GM19452 (cell line): ENCODE results near the gene CACNA1G.

Experiments
- ATAC-seq: cut with Tn5 transposase; IDR thresholded peaks from one replicate; pipeline ENCODE4 v1.9.1; 2021; ENCODE audit not compliant: unreplicated experiment

The CACNA1G gene

DNA sequence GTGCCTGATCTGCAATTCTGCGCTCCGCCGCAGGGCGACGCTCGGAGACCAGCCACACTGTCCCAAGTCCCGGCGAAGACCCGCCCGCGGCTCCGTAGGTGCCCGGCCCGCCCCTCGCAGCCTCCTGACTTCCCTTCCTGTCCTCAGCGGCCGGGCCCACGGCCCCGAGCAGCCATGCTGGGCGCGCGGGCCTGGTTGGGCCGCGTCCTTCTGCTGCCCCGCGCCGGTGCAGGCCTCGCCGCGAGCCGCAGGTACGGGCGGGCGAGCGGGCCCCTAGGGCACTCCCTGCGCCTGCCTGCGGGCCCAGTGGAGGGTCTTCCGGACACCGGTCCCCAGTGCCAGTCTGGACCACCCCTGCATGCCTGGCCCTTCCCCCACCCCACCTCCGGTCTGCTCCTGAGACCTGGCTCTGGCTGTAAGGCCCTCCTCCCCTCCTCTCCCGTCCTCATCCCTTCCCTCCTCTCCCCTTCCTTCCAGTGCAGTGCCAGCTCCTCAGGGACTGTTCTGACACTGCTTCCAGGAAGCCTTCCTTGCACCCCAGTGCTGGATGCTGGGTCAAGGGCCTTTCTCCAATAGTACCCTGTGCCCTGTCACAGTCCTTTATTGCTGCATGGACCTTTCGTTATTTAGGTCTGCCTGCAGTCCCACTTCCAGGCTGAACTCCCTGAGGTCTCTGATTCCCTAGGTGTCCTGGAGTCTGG, 13.3 kb upstream of the CACNA1G start, which contains the start of gene SPATA20:
Gene SPATA20, plus strand, starts transcription at position 140 of the 701 bp plus-strand sequence. Its CDS starts 35 bp downstream, at position 175.
- ATAC-seq = peak; percentile 72

DNA sequence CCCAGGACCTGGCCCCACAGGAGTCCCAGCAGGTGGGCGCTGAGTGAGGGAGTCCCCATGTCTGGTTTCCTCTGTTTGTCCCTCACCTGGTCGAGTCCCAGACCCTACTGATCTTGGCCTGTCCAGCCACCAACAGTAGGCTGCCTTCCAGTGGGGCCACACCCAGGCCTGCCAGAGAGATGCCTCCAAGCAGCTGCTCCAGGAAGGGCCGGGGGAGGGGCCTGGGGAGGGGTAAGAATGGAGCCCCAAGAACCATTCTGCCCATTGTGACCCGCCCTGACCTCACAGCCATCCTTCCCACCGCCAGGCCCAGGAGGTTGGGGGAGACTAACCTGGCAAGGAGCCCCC, 12.8 kb upstream of the CACNA1G start:
- no peak for ATAC-seq

- ATAC-seq = no peak
Measured at GRCh38 chr17:50548831-50549230, 11.7 kb upstream of the CACNA1G start.

DNA sequence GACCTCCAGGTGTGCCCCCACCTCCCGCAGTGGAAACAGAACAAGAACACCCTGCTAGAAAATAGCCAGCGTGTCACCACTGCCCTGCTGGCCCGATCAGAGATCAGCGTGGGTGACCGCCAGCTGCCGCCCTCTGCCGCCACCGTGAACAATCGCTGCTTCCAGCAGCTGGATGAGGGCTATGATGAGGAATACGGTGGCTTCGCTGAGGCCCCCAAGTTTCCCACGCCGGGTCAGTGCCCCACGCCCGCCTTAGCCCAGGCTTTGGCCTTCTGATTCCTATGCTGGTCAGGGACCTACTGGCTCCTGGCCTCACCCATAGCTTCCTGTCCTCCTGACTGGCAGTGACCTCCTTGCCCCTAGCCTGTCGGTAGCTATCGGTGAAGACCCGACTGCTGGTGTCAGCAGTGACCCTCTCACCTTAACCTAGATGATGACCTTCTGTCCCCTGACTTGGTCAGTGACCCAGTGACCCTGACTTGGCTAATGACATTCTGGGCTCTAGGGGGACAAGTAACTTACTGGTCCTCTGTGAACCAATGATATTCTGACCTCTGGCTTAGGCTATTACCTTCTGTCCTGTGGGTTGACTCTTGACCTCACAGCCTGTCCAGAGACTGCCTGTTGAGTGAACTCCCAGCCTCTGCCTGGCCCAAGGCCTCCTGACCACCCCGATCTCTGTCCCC, 11.1 kb upstream of the CACNA1G start:
- no peak for ATAC-seq

DNA sequence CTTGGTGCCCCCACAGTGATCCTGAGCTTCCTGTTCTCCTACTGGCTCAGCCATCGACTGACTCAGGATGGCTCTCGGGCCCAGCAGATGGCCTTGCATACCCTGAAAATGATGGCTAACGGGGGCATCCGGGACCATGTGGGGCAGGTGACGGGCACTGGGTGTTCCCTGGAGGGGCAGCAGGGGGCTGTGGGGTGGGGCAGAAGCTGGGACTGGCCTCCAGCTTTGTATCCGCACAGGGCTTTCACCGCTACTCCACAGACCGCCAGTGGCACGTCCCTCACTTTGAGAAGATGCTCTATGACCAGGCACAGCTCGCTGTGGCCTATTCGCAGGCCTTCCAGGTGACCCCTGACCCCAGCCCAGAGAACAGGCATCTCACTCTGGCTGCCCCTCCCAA, 10.5 kb upstream of the CACNA1G start:
- no peak for ATAC-seq

- no peak for ATAC-seq
Measured at GRCh38 chr17:50550661-50551432, 9.7 kb upstream of the CACNA1G start.

DNA sequence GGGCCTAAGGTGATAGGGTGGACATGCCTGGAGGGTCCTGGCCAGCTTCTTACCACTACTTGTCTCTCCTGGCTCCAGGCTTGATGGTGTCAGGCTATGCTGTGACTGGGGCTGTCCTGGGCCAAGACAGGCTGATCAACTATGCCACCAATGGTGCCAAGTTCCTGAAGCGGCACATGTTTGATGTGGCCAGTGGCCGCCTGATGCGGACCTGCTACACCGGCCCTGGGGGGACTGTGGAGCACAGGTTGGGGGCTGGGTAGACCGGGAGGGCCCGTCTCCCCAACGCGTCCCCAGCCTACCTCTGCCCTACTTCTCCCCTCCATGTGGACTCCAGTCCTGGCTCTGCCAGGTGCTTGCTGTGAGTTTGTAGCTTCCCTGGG, 9.1 kb upstream of the CACNA1G start:
- no peak for ATAC-seq

DNA sequence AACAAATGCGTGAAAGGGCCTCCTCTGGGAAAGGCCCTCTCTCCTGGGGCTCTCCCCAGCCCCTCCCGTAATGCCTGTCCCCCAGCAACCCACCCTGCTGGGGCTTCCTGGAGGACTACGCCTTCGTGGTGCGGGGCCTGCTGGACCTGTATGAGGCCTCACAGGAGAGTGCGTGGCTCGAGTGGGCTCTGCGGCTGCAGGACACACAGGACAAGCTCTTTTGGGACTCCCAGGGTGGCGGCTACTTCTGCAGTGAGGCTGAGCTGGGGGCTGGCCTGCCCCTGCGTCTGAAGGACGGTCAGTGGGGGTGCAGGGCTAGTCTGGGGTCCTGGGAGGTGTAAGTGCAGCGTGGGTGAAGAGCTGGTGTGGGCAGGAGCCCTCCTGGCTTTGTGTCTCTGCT, 8.6 kb upstream of the CACNA1G start:
- no peak for ATAC-seq

DNA sequence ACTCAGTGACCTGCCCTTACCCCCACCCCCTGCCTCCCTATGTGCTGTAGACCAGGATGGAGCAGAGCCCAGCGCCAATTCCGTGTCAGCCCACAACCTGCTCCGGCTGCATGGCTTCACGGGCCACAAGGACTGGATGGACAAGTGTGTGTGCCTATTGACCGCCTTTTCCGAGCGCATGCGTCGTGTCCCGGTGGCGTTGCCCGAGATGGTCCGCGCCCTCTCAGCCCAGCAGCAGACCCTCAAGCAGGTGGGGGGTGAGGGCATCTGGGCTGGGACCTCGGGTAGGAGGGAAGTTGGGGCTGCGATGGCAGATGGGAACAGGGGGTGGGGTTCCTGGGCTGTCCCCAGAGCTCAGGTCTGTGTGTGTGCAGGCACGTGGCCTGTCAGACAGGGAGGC, 6.3 kb upstream of the CACNA1G start:
- no peak for ATAC-seq

GRCh38 chr17:50556803-50557202, 3.7 kb upstream of the CACNA1G start:
- no peak for ATAC-seq

- ATAC-seq = no peak
Measured at GRCh38 chr17:50557630-50558029, 2.9 kb upstream of the CACNA1G start.

- ATAC-seq = no peak
Measured at GRCh38 chr17:50558091-50558490, 2.4 kb upstream of the CACNA1G start.

GRCh38 chr17:50558581-50558940, 2.0 kb upstream of the CACNA1G start:
- ATAC-seq = no peak

- ATAC-seq = no peak
Measured at GRCh38 chr17:50558941-50559614, 1.4 kb upstream of the CACNA1G start.

GRCh38 chr17:50559674-50560184, 786 bp upstream of the CACNA1G start:
- no peak for ATAC-seq

DNA sequence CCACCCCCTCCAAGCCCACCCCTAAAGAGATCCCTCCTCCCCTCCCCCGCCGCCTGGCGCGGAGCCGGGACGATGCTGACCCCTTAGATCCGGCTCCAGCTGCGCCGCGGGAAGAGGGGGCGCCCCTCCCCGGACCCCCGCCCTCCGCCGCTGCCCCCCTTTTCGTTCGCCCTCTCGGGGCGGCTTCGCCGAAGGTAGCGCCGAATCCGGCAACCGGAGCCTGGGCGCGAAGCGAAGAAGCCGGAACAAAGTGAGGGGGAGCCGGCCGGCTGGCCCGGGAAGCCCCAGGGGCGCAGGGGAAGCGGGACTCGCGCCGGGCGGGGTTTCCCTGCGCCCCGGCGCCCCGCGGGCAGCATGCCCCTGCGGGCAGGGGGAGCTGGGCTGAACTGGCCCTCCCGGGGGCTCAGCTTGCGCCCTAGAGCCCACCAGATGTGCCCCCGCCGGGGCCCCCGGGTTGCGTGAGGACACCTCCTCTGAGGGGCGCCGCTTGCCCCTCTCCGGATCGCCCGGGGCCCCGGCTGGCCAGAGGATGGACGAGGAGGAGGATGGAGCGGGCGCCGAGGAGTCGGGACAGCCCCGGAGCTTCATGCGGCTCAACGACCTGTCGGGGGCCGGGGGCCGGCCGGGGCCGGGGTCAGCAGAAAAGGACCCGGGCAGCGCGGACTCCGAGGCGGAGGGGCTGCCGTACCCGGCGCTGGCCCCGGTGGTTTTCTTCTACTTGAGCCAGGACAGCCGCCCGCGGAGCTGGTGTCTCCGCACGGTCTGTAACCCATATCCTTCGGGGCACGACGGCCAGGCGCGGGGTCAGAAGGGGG, 623 bp downstream of the CACNA1G start:
- ATAC-seq = no peak

DNA sequence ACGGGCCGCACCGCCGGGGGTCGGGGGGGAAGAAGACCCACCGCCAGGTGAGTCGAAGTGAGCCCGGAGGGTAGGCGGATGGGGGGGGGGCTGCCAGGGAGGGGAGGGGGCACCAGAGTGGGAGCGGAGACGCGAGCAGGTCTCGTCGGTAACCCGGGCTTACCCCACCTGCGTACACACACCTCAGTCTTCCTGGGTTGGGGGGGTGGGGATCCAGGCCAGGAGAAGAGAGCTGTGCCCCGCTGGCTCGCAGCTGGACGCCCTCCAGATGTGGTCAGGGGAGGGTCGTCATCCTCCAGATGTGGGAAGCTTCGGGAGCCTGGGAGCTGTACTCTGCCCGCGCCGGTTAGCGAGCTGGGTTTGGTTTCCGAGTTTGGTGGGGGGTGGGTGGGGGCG, 1.2 kb downstream of the CACNA1G start:
- no peak for ATAC-seq

DNA sequence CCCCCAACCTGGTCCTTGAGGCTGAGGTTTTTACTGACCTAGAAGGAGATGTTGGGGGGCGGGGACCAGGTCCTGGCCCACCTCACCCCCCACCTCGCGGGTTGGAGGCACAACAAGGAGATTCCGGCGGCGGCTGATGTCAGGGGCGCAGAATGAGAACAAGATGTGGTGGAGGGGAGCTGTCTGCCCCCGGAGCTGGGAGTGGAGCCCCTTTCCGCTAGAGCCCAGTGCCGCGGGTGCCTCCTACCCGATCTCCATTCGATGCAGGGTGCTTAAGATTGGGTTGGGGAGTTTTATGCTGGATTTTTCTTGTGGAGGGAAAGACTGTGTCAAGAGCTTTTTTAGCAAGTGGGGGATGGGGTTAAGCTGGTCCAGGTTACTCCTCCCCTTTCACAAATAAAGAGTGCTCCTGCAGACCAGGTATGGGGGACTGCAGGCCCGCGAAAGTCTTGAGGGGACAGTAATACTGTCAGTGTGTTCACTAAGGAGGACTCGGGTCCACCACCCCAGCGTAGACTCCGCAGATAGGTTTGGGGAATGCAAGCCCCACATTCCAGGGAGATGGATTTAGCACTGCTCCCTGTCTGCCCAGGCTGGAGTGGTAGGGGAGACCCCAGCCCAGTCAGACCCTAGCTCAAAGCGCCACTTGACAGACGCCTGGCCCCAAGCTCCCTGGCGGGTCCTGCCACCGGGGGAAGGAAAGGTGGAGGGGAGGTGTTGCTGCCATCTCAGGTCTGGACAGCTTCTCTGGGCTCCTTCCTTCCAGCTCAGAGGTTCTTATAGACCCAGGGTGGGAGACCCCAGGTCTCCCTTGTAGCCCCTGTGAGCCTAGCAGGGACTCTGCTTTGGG, 2.0 kb downstream of the CACNA1G start:
- no peak for ATAC-seq

DNA sequence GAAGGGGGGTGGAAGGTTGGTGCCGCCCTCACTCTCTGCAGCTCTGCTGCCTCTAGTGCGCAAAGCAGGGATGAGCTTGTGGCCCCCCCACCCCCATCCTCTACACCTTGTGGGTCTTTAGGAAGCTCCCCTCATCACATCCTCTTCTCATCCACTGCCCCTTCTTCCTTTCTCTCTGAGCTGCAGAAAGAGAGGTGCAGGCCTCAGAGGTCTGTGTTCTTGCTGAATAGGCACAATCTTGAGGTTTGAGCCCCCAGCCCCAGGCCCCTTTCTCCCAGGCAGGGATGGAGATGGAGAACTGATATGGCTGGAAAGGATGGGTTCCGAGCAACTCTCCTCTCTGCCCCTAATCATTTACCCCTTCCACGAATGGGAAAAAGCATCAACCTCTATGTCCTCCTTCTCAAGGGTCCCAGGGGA, 2.6 kb downstream of the CACNA1G start:
- no peak for ATAC-seq

DNA sequence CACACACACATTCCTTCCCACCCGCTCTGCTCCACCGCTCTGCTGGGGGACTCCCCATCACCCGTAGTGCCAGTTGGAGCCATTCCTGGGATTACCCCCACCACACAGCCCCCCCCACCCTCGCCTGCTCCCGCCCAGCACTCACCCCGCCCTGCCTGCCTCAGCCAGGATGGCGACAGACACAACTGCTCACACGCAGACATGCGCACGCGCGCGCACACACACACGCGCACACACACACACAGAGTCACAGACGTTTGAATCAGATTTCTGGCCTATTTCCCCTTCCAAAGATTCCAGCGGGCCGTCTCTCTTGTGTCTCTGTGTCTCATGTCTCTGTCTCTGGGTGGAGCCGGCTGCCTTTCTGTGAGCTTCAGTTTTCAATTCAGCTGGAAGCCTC, 4.4 kb downstream of the CACNA1G start:
- ATAC-seq = no peak
